C4-2B (cell line): ENCODE data around the gene TNIP2.

Source experiments
- CTCF ChIP-seq: fragments of 450-650 bp; conservative IDR thresholded peaks from 2 replicates; pipeline ENCODE4 v1.5.1; 2017; ENCODE audit warnings: mild to moderate bottlenecking
- ZFX ChIP-seq: fragments of 450-650 bp; IDR thresholded peaks from 2 replicates; pipeline ENCODE4 v1.6.1; 2017

DNA sequence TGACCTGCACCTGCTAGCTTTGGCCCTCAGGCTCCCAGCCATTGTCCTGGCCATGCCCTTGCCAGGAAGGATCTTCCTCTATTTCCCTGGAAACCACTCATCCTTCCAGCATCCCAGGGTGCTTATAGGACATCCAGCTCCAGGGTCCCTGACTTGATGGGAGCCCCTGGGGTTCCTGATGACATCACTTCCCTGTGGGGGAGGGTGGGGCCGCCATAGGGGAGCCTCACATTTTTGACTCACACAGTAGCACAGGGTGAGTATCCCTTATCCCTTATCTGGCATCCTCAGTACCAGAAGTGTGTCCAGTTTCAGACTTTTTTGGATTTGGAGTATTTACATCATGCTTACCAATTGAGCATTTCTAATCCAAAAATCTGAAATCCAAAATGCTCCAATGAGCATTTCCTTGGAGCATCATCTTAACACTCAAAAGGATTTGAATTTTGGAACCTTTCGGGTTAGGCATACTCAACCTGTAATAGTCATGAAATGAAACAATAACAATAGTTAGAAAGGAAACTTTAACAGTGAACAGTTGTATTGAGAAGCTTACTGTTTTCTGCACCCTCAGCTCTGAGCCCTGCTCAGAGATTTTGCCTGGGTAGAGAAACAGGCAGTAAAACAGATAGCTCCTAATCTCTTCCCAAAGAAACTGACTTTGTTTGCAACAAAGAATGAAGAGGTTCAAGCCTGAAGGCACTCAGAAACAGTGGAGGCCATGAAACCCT is 22.1 kb downstream of the TNIP2 start:
- TF ChIP-seq CTCF (no peak), ZFX (no peak)
